Glomerular visceral epithelial cell (primary cell): ENCODE measurements around the gene HMGXB3.
"Not testable (repeated sequence)": the region's sequence is repeated elsewhere in the genome, so short reads cannot be mapped to it uniquely, and the experiment has no call there.

ENCODE experiments used
- DNase-seq: peaks from one replicate; pipeline ENCODE4 v3.0.0-alpha.2; 2016; ENCODE audit errors: extremely low spot score

Gene HMGXB3

GRCh38 chr5:150022158-150022531 is 21.6 kb downstream of the HMGXB3 start:
- peak; percentile 75 for DNase-seq

- DNase-seq = peak; percentile 34
Observed at GRCh38 chr5:150022681-150023080, 22.1 kb downstream of the HMGXB3 start.

- DNase-seq = no peak
Observed at GRCh38 chr5:150023136-150023535, 22.6 kb downstream of the HMGXB3 start.

- DNase-seq = no peak
Observed at GRCh38 chr5:150024346-150024984, 23.9 kb downstream of the HMGXB3 start.

- no peak for DNase-seq
Observed at GRCh38 chr5:150026682-150027172, 26.2 kb downstream of the HMGXB3 start.

- DNase-seq = not testable (repeated sequence)
Observed at GRCh38 chr5:150028047-150028446, 27.5 kb downstream of the HMGXB3 start.

- DNase-seq = no peak
Observed at GRCh38 chr5:150033334-150033733, 32.8 kb downstream of the HMGXB3 start.

- peak; percentile 74 for DNase-seq
Observed at GRCh38 chr5:150034662-150035061, 34.1 kb downstream of the HMGXB3 start.

- no peak for DNase-seq
Observed at GRCh38 chr5:150035139-150035895, 34.8 kb downstream of the HMGXB3 start.

GRCh38 chr5:150036513-150036912 is 36.0 kb downstream of the HMGXB3 start:
- DNase-seq = peak; percentile 98

GRCh38 chr5:150038547-150038946 is 38.0 kb downstream of the HMGXB3 start:
- no peak for DNase-seq

- no peak for DNase-seq
Observed at GRCh38 chr5:150042459-150042858, 41.9 kb downstream of the HMGXB3 start.

- no peak for DNase-seq
Observed at GRCh38 chr5:150043657-150044328, 43.3 kb downstream of the HMGXB3 start.

- peak; percentile 50 for DNase-seq
Observed at GRCh38 chr5:150044329-150044681, 43.8 kb downstream of the HMGXB3 start.

- no peak for DNase-seq
Observed at GRCh38 chr5:150044712-150045111, 44.2 kb downstream of the HMGXB3 start.

GRCh38 chr5:150045549-150045948 is 45.0 kb downstream of the HMGXB3 start:
- DNase-seq = no peak

- DNase-seq = no peak
Observed at GRCh38 chr5:150046031-150046430, 45.5 kb downstream of the HMGXB3 start.

- DNase-seq = peak; percentile 90
Observed at GRCh38 chr5:150050172-150050811, 49.8 kb downstream of the HMGXB3 start.

GRCh38 chr5:150051657-150052195 is 51.2 kb downstream of the HMGXB3 start:
- DNase-seq = no peak

- DNase-seq = no peak
Observed at GRCh38 chr5:150052226-150052955, 51.9 kb downstream of the HMGXB3 start.
